GM13977 (cell line): ENCODE results near the gene NPIPA8.
"Not testable (repeated sequence)": the region's sequence is repeated elsewhere in the genome, so short reads cannot be mapped to it uniquely, and the experiment has no call there.

ENCODE experiments used
- DNase-seq: peaks from one replicate; pipeline ENCODE4 v3.0.0; 2012; ENCODE audit warnings: low spot score
- in situ Hi-C: fragments of 300-500 bp; cut with MboI; formaldehyde crosslinking; loops from one replicate; pipeline ENCODE4 v1.12.0; 2022; ENCODE audit warnings: low sequenced_read_pairs, low pct_unique_long_range_greater_than_20kb, mixed read lengths, inconsistent platforms; ENCODE audit not compliant: unreplicated experiment

The NPIPA8 gene

DNA sequence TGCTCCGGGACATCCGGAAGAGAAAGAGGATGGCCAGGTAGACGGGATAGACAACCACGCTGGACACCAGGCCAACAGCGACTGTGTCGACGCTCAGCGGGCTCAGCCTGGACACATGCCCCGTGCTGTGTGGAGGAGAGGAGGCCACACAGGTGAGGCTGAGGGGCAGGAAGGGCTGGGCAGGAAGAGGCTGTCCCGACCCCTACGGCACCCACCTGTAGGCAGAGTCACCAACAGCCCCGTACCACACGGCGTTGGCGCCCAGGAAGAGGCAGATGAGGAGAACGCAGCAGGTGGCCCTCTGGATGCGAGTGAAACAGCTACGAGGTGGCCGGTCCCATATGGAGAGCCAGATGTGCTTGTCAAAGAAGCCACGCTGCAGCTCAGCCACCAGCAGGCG lies at the start of gene NPIPA8:
NPIPA8 (minus strand) TSS at position 101 of the 400 bp plus-strand sequence. CDS start 4,074 bp downstream, outside the sequence.
- in situ Hi-C loops, DNase-seq: not testable (repeated sequence)

DNA sequence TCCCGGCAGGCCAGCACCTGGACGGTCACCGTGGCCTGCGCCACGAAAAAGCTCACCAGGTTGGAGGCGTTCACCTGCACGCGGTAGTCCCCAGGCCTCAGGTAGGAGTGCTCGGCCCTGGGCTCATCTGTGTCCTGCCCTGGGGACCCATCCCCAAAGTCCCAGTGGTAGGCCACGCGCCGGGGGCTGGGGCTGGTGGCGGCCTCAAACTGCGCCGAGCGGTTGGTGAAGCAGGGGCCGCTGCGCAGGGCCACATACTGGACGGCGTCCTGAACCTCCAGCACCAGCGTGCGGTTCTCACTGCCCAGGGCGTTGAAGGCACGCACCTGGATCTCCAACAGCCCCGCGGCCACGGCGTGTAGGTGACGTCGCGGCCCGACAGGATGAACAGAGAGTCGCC lies 48.7 kb upstream of the NPIPA8 start:
- in situ Hi-C loops, DNase-seq: not testable (repeated sequence)

GRCh38 chr16:18384869-18385268 lies 48.3 kb upstream of the NPIPA8 start:
- DNase-seq, in situ Hi-C loops: not testable (repeated sequence)

DNA sequence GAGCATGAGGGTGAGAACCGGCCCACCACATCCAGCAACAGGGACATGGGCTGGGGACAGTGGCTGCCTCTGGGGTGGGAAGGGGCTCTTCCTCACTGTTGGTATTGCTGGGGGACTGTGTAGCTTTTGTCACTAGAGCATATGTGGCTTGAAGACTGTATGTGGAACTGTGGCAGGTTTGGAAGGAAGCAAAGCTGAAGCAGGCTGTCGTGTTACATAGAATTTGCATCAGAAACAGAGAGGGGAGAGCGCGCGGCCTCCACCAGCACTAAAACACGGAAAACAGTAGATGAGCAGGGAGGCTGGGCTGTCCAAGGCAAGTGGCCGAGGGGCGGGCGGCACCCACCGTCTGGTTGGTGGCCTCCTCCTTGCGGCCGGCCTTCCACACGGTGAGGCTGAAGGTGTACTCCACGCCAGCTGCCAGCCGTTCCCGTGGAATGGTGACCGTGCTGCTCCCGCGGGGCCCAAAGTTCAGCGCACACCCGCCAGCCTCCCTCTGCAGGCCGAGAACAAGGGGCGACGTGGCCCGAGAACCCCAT lies 47.6 kb upstream of the NPIPA8 start:
- in situ Hi-C loops, DNase-seq: not testable (repeated sequence)

DNA sequence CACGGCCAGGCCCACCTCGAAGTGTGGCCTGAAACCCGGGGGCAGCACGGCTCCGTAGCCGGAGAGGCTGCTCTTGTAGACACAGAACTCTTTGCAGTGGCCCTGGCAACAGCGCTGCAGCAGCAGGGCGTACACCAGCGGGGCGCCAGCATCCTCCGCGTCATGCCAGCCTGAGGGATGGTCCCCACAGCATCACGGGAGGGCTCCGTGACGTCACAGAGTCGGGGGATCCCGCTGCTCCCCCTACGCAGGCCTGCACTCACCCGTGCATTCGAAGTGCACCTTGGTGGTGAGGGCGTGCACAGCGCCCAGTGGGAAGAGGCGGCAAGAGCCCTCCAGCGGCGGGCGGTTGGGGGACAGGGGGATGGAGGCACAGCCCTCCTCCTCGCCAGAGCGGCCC lies 46.2 kb upstream of the NPIPA8 start:
- DNase-seq, in situ Hi-C loops: not testable (repeated sequence)

DNA sequence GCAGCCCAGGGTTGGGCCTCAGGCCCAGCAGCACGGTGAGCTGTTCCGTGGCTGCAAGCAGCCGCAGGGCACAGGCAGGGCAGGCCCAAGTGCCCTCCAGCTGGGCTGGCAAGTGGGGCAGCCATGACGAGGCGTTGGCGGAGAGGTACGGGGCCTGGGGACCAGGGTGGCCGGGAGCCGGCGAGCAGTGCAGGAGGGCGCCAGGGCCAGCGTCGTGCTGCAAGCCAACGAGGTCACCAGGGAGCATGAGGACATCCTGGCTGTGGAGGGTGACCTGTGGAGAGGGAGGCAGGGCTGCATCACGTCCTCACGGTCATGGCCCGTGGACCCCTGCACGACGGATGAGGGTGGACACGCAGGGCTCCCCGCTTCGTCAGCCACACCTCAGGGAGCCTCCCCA lies 11.2 kb upstream of the NPIPA8 start:
- in situ Hi-C loops, DNase-seq: not testable (repeated sequence)

DNA sequence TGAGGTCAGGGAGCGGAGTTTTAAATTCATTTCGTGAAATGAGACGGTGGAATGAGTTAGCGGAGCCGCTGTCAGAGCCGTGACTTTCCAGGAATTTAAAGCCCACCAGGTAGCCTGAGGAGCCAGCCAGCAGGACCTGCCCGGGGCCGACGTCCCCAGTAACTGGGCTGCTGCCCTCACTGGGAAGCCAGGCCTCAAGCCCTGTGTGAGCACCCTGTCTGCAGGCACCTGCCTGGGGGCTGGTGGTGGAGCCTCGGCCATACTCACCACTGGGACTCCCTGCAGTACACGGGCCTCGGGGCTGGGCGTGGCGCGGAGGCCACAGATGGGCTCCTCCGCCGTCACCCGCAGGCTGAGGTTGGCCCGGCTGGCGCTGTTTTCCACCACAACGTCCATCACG lies 10.5 kb upstream of the NPIPA8 start:
- in situ Hi-C loops, DNase-seq: not testable (repeated sequence)

DNA sequence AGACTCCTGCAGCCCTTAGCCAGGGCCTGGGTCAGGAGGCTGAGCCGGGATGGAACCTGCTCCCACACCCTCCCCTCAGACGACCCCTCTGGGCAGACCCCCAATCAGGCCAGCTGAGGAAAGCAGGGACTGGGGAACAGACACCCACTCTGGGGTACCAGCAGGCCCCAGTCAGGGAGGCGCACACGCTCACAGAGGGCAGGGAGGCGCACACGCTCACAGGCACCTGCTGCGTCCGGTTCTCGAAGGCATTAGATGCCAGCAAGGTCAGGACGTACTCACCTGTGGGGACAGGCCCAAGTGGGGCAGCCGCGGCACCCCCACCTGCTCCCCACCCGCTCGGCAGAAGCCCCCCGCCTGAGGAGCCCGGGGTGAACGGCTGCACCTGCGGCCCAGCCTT lies 8.1 kb upstream of the NPIPA8 start:
- in situ Hi-C loops, DNase-seq: not testable (repeated sequence)

- DNase-seq, in situ Hi-C loops: not testable (repeated sequence)
Observed at GRCh38 chr16:18341986-18342385, 5.5 kb upstream of the NPIPA8 start.

DNA sequence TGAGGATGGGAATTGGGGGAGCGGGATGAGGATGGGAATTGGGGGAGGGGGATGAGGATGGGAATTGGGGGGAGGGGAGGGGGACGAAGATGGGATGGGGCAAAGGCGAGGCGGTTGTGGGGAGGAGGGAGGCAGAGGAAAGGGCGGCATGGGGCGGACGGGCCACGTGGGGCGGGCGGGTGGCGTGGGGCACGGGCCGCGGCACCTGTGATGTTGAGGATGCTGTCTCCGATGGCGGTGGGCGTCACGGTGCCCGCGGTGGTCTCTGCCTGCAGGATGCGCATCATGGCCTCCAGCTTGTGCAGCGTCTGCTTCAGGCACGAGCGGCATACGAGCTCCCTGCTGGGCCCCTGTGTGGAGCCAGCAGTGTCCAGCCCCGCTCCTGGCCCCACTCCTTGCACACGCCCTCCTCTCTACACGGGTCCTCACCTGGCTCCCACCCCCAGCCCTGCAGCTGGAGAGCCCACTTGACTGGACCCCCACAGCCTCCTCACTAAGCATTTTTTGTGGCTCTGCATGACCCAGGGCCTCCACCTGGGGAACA lies 5.0 kb upstream of the NPIPA8 start:
- DNase-seq, in situ Hi-C loops: not testable (repeated sequence)

GRCh38 chr16:18339210-18339609 lies 2.7 kb upstream of the NPIPA8 start:
- DNase-seq, in situ Hi-C loops: not testable (repeated sequence)

GRCh38 chr16:18311811-18312210 lies 24.7 kb downstream of the NPIPA8 start:
- DNase-seq, in situ Hi-C loops: not testable (repeated sequence)

GRCh38 chr16:18309159-18309558 lies 27.4 kb downstream of the NPIPA8 start:
- in situ Hi-C loops, DNase-seq: not testable (repeated sequence)

- DNase-seq, result not testable (repeated sequence)
Observed at GRCh38 chr16:18307241-18307640, 29.3 kb downstream of the NPIPA8 start.

GRCh38 chr16:18306066-18306465 lies 30.5 kb downstream of the NPIPA8 start:
- DNase-seq, in situ Hi-C loops: not testable (repeated sequence)

More at GRCh38 chr16:18307241-18307640, 29.3 kb downstream of the NPIPA8 start:
- in situ Hi-C loops, result not testable (repeated sequence)

DNA sequence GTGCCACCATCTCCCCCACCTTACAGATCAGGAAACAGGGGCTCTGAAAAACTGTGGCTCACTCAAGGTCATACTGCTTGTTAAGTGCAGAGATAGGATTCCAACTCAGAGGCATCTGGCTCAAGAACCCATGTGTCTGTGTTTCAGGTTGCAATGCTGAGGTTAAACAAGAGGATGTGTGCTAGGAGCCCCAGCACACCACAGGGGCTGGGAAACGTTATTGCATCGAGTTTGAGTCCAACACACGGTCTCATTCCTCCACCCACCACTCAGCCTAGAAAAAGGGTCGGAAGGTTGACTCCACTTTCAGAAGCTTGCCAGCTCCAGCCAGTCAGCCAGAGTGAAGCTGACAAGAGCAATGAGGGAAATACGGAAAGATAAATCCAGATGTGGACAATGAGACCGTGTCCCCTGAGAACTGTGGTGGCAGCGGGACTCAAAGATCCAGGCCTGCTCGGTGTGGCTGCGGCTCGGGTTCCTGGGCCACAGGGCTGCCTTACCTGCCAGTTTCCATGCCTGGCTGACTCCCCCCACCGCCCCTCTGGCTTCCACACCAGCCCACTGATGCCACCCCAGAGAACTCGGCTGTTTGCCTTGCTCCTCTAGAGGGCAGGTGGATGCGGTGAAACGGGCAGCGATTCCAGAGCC lies 33.4 kb downstream of the NPIPA8 start:
- in situ Hi-C loops, DNase-seq: not testable (repeated sequence)

DNA sequence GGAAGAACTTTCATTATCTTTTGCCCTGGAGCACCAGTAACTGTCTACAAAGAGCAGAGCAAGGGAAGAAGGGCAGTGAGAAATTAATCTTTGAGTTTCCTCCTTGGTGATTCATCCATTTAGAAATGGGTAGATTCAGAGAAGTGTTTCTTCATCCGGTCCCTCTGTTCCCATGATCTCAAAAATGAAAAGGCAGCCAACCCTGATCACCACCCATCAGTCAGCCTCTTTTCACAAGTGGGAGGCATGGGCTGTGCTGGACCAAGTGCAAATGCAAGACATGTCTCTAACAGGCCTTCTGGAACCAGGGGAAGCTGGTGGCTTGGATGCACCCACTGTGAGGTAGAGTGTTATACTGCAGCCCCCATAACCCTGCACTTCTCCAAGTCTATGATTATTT lies 38.8 kb downstream of the NPIPA8 start:
- DNase-seq, in situ Hi-C loops: not testable (repeated sequence)

DNA sequence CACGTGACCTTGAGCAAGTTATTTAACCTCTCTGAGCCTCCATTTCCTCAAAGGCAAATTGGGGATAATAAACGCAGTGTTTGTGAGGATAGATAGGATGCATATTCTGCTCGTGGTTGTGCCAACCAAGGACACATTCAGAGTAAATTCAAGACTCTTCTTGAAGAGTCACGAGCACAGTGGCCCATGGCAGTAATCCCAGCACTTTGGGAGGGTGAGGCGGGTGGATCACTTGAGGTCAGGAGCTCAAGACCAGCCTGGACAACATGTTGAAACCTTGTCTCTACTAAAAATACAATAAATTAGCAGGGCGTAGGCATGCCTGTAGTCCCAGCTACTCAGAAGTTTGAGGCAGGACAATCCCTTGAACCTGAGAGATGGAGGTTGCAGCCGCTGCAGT lies 39.6 kb downstream of the NPIPA8 start:
- in situ Hi-C loops, result not testable (repeated sequence)

DNA sequence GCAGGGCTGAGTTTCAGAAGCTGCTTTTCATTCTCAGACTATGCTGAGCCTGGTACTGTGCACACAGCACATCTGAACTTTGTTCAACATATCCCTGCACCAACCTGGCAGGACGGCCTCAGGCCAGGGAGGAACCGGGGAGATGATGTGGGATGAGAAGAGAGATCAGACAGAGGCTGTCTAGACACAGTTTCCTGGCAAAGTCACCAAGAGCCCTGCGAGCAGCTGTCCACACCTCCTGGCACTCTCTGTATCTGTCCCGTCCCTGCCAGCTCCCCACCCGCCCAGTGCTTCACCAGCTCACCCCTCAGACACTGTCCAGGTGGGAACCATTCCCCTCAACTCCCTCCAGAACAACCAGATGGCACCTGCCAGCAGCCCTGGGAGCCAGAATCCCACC lies 42.2 kb downstream of the NPIPA8 start:
- in situ Hi-C loops, DNase-seq: not testable (repeated sequence)

More for the DNA sequence above, 39.6 kb downstream of the NPIPA8 start:
- not testable (repeated sequence) for DNase-seq
